8988T (cell line): Measurements from ENCODE around the gene RHBG.

Source experiments
- DNase-seq: peaks from one replicate; pipeline ENCODE4 v3.0.0; 2011

RHBG gene

GRCh38 chr1:156386949-156387869 is 18.2 kb downstream of the RHBG start:
- no peak for DNase-seq

DNA sequence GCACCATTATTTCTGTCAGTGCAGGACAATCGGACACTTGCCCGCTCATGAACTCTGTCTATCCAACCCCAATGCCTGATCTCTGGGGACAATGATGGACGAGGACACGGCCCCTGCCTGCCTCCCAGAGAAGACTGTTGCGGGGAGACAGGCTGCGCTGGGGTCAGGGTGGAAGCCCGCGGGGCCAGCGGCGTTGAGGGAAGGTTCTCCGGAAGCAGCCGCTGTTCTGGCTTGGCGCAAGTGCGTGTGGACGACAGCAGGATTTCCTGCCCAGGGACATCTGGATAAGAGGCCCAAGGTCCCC is 18.8 kb downstream of the RHBG start:
- DNase-seq: no peak

GRCh38 chr1:156388174-156389137 is 19.4 kb downstream of the RHBG start:
- DNase-seq: no peak

GRCh38 chr1:156389311-156389710 is 20.3 kb downstream of the RHBG start:
- no peak for DNase-seq

DNA sequence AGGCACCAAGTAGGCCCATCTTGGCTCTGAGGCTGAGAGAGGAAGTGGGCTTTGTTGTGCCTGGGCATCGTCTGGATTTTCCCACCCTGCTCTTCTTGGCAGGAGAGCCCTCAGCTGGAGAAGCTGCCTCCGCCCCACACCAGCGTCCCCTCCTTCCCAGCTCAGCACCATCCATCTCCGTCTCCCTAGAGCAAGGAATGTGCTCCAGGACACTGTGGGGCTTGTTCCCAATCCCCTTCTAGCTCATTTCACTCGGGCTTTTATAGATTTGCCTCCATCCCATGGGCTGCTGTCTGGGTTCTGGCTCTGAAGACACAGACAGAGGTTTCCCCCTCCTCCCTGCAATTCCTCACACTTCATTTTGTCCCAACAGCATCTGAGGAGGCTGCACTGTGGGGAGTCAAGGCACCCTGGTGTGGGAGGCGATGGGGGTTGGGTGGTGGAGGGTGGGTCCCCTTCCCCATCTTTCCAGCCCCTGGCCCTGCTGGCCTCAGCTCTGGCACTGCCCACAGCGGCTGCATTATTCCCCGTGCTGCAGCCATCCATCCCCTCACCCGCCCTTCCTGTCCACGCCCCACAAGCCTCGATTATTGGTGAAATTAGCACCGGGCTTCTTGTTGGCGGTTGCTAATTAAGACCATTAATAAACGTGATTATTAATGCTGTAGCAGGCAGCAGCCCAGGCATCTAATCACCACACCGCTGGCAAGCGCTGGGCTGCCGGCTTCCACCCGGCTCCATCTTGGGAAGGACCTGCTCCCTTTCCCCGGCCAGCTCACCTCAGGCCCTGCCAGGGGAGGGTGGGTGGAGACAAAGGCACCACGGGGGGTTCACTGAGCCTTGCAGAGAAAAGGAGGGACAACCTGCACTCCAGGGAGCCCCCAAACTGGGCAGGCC is 21.7 kb downstream of the RHBG start:
- no peak for DNase-seq

DNA sequence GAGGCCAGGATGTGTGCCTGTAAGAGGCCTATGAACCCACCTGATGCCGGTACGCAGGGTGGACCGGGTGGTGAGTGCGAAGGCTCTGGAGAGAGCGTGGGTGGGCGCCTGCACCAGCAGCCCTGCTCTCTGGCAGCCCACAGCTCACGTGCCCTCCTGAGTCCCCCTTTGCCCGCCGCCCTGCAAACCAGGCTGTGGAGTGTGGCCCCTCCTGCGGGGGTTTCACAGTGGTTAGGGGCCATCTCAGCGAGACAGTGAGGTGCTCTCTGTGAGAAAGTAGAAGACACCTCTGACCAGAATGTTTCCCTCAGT is 22.3 kb downstream of the RHBG start:
- no peak for DNase-seq

GRCh38 chr1:156391701-156392100 is 22.7 kb downstream of the RHBG start:
- DNase-seq: no peak

DNA sequence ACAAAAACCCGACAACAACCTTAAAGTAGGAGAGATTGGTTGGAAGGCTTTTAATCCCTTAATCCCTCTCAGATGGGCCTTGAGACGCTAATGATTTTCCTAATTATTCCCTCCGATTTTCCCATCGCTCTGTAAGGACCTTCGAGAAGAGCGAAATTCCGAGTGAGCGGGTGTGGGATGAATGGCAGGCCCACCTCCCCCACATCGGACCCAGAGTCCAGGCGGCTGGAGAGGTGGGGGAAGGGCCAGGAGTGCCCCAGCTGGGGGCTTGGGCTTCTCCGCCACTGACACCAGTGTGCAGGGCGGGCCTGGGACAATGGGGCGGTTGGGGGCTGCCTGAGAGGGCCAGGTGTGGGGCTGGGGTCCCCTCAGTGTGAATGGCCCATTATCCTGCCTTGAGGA is 23.4 kb downstream of the RHBG start:
- DNase-seq: no peak

- DNase-seq: no peak
Observed at GRCh38 chr1:156393095-156393494, 24.1 kb downstream of the RHBG start.

- no peak for DNase-seq
Observed at GRCh38 chr1:156394082-156394481, 25.1 kb downstream of the RHBG start.

GRCh38 chr1:156394835-156395461 is 25.9 kb downstream of the RHBG start:
- no peak for DNase-seq

DNA sequence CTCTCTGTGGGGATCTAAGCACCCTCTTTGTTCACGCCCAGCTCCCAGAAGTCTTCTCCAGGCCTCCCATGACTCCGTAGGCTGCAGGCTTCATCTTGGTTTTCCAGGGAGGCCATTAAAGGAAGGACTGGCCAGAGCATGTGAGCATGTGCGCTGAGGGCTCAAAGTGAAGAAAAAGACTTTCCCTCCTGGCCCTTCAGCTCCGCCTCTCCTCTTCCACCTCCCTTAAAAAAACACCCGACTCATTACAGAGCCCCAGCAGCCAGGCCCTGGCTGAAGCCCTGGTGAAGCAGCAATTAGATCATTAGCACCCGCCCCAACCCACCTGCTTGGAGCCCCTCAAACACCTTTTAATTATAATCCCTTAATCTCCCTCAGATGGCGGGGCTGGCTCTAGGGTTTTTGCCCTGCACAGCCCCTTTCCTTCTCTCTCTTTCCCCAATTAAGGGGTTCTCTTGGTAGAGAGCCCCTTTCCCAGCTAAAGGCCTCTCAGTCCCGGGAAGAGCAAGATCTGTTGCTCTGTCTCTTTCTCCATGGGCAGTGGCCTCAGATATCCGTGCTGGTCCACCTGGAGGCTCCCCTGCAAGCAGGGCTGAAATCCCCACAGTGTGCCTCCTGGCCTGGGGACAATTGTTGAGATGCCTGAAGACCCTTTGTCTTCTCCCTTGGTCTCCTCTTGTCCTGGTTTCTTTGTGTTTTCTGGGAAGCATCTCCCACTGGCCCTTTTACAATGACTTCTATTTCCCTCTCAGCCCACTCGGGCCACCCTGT is 30.5 kb downstream of the RHBG start:
- DNase-seq: no peak

- no peak for DNase-seq
Observed at GRCh38 chr1:156400191-156400935, 31.4 kb downstream of the RHBG start.

DNA sequence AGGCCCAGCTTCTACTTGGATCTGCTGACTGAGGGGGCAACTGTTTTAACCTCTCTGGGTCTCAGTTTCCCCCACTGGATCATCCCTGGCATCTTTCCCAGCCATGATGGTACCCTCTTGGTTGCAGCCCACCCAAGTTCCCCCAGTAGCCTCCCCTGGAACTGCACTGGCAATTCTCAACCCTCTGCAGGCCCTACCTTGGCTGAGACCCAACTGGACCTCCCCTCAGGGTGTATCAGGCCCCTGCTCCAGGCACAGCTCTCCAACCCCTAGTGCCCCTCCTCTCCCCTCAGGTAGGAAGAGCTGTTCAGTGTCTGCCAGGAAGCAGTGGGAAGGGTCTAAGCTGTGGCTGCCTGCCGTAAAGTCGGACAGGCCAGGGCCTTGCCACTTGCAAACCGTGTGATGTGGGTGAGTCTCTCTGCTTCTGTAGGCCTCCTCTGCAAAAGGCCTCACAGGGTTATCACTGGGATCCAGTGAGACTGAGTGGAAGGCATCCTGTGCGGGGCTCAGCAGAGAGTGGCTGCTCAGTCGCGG is 32.1 kb downstream of the RHBG start:
- DNase-seq: no peak

- DNase-seq: no peak
Observed at GRCh38 chr1:156401681-156402081, 32.7 kb downstream of the RHBG start.

DNA sequence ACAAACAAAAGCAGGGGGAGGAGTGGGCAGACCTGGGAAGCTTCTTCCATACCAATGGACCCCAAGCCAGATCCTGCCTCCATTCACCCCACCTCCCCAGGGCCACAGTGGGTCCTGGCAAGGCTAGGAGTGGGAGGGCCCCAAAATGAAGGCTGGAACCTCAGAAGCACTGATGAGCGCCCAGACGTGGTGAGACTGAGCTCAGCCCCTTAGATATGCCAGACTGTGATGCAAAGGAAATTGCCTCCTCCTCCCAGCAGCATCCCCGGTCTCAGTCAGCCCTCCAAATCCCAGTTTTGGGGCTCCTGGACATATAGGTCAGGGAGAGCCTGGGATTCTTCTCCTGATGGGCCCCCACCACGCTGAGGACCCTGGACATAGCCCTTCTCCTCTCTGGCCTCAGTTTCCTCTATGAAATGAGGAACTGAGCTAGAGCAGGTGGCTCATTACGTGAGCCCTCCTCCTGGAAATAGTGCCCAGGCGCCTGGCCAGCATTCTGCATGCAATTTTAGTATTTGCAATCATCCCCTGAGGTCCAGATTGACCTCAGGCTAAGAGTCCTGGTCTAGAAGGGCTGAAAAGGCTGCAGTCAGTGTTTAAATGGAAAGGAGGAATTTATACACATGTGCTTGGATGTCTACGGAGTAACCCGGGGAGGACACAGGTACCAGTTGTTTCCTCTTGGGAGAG is 33.5 kb downstream of the RHBG start:
- DNase-seq: no peak

DNA sequence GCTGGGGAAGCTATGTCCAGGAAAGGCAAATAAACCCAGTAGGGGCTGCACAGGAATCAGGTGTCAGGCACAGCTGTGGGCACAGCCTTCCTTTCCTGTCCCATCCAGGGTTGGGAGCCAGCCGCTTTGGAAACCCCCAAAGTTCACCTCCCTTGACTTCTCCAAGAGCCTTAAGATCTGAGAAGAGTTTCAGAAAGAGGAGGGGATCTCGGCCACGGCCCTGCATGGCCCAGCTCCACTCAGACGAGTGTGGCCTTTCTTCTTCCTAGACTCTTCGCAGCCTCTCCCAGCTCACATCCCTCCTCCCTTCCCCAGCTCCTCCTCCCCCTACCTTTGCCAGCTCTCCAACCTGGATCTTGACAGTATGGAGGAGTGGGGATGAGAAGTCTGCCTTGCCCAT is 36.7 kb downstream of the RHBG start:
- no peak for DNase-seq

- no peak for DNase-seq
Observed at GRCh38 chr1:156406251-156406650, 37.2 kb downstream of the RHBG start.

DNA sequence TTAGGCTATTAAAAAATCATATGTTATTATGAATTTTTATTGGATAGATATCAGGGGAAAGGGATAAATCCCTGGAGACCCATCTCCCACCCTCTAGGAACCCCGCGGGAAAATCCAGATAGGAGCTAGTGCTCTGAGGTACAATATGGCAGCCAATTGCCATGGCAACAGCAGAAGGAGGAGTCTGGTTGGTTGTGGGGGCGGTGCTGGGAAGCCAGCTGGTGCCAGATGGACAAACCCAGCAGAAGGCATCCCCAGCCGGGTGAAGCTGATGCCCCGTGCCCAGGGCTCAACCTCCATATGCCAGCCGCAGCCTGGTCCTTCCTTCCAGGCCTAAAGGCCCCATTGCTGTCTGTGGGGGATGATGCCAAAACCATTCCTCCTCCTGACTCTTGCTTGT is 38.3 kb downstream of the RHBG start:
- no peak for DNase-seq

DNA sequence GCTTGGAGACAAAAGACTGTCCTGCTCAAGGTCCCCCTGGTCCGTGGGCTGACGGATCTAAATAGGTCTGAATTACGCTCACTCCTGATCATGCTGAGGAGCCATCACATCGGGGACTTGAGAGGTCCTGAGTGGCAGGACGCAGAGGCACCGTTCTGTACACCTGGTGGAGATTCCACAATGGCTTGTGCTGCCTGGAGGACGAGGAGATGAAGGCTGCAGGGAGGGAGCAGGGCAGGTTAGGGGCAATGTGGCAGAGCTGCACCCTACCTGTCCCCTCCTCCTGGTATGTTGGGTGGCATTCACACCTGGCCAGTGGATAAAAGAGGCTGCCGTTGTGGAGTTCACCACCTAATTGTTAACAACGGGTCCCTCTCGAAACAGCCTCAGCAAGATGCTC is 38.7 kb downstream of the RHBG start:
- DNase-seq: no peak
